Measurements from ENCODE around the gene CSKMT.
"Not testable (repeated sequence)": the region's sequence is repeated elsewhere in the genome, so short reads cannot be mapped to it uniquely, and the experiment has no call there.

Gene CSKMT

GRCh38 chr11:62665075-62665598, at the start of gene CSKMT, which contains the start of gene C11orf98:
TSS of gene CSKMT (plus strand) at chr11:62665312. CDS start at chr11:62665880, 568 bp downstream.
TSS of gene C11orf98 (minus strand) at chr11:62665210. CDS start at chr11:62665169, 41 bp downstream.
- peak; percentile 92 for DNase-seq (ENCODE audit: low spot score)

GRCh38 chr11:62615521-62615920, 49.6 kb upstream of the CSKMT start:
- no peak for DNase-seq (ENCODE audit: low spot score)

GRCh38 chr11:62616957-62617356, 48.2 kb upstream of the CSKMT start:
- DNase-seq (ENCODE audit: low spot score) = not testable (repeated sequence)

GRCh38 chr11:62621027-62621566, 44.0 kb upstream of the CSKMT start:
- no peak for DNase-seq (ENCODE audit: low spot score)

- DNase-seq (ENCODE audit: low spot score) = peak; percentile 98
These were observed 43.3 kb upstream of the CSKMT start, which contains the start of gene B3GAT3 for GRCh38 chr11:62621567-62622470. TSS of gene B3GAT3 (minus strand) at chr11:62621986. CDS start at chr11:62621947, 39 bp downstream.

- DNase-seq (ENCODE audit: low spot score) = no peak
These were observed 42.5 kb upstream of the CSKMT start for GRCh38 chr11:62622476-62623089.

GRCh38 chr11:62627713-62628112, 37.4 kb upstream of the CSKMT start:
- DNase-seq (ENCODE audit: low spot score) = no peak

- DNase-seq (ENCODE audit: low spot score) = no peak
These were observed 32.6 kb upstream of the CSKMT start for GRCh38 chr11:62632492-62632891.

GRCh38 chr11:62644220-62644619, 20.9 kb upstream of the CSKMT start:
- DNase-seq (ENCODE audit: low spot score) = no peak

GRCh38 chr11:62645671-62645945, 19.5 kb upstream of the CSKMT start:
- no peak for DNase-seq (ENCODE audit: low spot score)

- peak; percentile 97 for DNase-seq (ENCODE audit: low spot score)
These were observed 18.9 kb upstream of the CSKMT start, which contains the start of gene GANAB for GRCh38 chr11:62645946-62646824. TSS of gene GANAB (minus strand) at chr11:62646613. CDS start at chr11:62646599, 14 bp downstream.

GRCh38 chr11:62646825-62647608, 18.1 kb upstream of the CSKMT start:
- DNase-seq (ENCODE audit: low spot score) = no peak

GRCh38 chr11:62647609-62648005, 17.5 kb upstream of the CSKMT start:
- no peak for DNase-seq (ENCODE audit: low spot score)

- no peak for DNase-seq (ENCODE audit: low spot score)
These were observed 16.7 kb upstream of the CSKMT start for GRCh38 chr11:62648185-62648966.

- DNase-seq (ENCODE audit: low spot score) = no peak
These were observed 16.1 kb upstream of the CSKMT start for GRCh38 chr11:62648967-62649364.

GRCh38 chr11:62649486-62649885, 15.6 kb upstream of the CSKMT start:
- DNase-seq (ENCODE audit: low spot score) = no peak

GRCh38 chr11:62650283-62650682, 14.8 kb upstream of the CSKMT start:
- not testable (repeated sequence) for DNase-seq (ENCODE audit: low spot score)

- DNase-seq (ENCODE audit: low spot score) = no peak
These were observed 12.7 kb upstream of the CSKMT start for GRCh38 chr11:62652161-62653006.

GRCh38 chr11:62654297-62654696, 10.8 kb upstream of the CSKMT start:
- no peak for DNase-seq (ENCODE audit: low spot score)

Data from SW480 (cell line).